HG02610 (cell line): ENCODE data around the gene SOSTDC1.
"Not testable (repeated sequence)": the region's sequence is repeated elsewhere in the genome, so short reads cannot be mapped to it uniquely, and the experiment has no call there.

Experiments
- ATAC-seq: cut with Tn5 transposase; IDR thresholded peaks from one replicate; pipeline ENCODE4 v1.9.1; 2021; ENCODE audit warnings: mild to moderate bottlenecking, moderate library complexity; ENCODE audit not compliant: unreplicated experiment

The SOSTDC1 gene

GRCh38 chr7:16465469-16466361, at the start of gene SOSTDC1:
Gene SOSTDC1, minus strand, starts transcription at chr7:16465738. Its CDS starts 70 bp downstream, at chr7:16465668.
- ATAC-seq: no peak

- no peak for ATAC-seq
Measured at GRCh38 chr7:16514729-16515128, 49.2 kb upstream of the SOSTDC1 start.

- ATAC-seq: no peak
Measured at GRCh38 chr7:16514271-16514670, 48.7 kb upstream of the SOSTDC1 start.

GRCh38 chr7:16512097-16512496, 46.6 kb upstream of the SOSTDC1 start:
- no peak for ATAC-seq

- ATAC-seq: no peak
Measured at GRCh38 chr7:16511314-16511713, 45.8 kb upstream of the SOSTDC1 start.

GRCh38 chr7:16509829-16510228, 44.3 kb upstream of the SOSTDC1 start:
- ATAC-seq: no peak

- ATAC-seq: not testable (repeated sequence)
Measured at GRCh38 chr7:16506422-16506821, 40.9 kb upstream of the SOSTDC1 start.

GRCh38 chr7:16504019-16504418, 38.5 kb upstream of the SOSTDC1 start:
- no peak for ATAC-seq

- no peak for ATAC-seq
Measured at GRCh38 chr7:16502303-16502702, 36.8 kb upstream of the SOSTDC1 start.

- ATAC-seq: no peak
Measured at GRCh38 chr7:16498122-16498521, 32.6 kb upstream of the SOSTDC1 start.

GRCh38 chr7:16494955-16495719, 29.6 kb upstream of the SOSTDC1 start:
- no peak for ATAC-seq

GRCh38 chr7:16494551-16494950, 29.0 kb upstream of the SOSTDC1 start:
- no peak for ATAC-seq

GRCh38 chr7:16493266-16493665, 27.7 kb upstream of the SOSTDC1 start:
- ATAC-seq: no peak

GRCh38 chr7:16492513-16493062, 27.1 kb upstream of the SOSTDC1 start:
- no peak for ATAC-seq

- ATAC-seq: no peak
Measured at GRCh38 chr7:16491148-16491547, 25.6 kb upstream of the SOSTDC1 start.

GRCh38 chr7:16484453-16485158, 19.1 kb upstream of the SOSTDC1 start:
- ATAC-seq: no peak

GRCh38 chr7:16479591-16479990, 14.1 kb upstream of the SOSTDC1 start:
- no peak for ATAC-seq

- ATAC-seq: no peak
Measured at GRCh38 chr7:16479161-16479560, 13.6 kb upstream of the SOSTDC1 start.

- ATAC-seq: no peak
Measured at GRCh38 chr7:16471933-16472332, 6.4 kb upstream of the SOSTDC1 start.

- no peak for ATAC-seq
Measured at GRCh38 chr7:16463949-16464715, 1.4 kb downstream of the SOSTDC1 start.
